ENCODE data around the gene MILR1. TPM values are rescaled to one million over a fixed set of nuclear protein-coding genes. Genes with fewer than 3 reads are reported as not detected.

The MILR1 gene
- total and polyA plus RNA-seq, 2 experiments from 2014 or later: 0.39 TPM; not detected in 1

DNA sequence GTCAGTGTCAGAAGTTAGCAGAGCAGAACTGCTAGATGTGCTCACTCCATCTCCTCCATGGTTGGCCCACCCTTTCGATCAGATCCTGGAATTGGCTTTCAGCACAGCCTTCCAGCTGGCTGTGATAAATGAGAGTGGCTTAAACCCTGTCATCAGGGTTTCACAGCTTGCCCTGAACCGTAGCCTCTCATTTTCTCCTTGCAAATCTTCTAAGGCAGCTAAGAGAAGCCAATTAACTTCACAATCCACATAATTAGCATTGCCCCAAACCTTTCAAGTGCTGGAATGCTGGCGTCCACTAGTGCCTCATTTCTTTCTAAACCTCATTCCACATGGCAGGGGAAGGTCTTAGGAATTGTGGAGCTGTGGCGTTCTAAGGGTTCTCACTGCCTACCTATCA is 21.7 kb downstream of the MILR1 start:
- TF ChIP-seq STAT1 (IDR thresholded peaks at IDR 0.05; ENCODE audit: unreplicated experiment) (no peak), EZH2phosphoT487 (IDR thresholded peaks at IDR 0.05; ENCODE audit: unreplicated experiment) (no peak), ZNF114 (CRISPR knock-in tag; IDR thresholded peaks at IDR 0.05) (no peak)
- TF ChIP-seq, protein P1, sequence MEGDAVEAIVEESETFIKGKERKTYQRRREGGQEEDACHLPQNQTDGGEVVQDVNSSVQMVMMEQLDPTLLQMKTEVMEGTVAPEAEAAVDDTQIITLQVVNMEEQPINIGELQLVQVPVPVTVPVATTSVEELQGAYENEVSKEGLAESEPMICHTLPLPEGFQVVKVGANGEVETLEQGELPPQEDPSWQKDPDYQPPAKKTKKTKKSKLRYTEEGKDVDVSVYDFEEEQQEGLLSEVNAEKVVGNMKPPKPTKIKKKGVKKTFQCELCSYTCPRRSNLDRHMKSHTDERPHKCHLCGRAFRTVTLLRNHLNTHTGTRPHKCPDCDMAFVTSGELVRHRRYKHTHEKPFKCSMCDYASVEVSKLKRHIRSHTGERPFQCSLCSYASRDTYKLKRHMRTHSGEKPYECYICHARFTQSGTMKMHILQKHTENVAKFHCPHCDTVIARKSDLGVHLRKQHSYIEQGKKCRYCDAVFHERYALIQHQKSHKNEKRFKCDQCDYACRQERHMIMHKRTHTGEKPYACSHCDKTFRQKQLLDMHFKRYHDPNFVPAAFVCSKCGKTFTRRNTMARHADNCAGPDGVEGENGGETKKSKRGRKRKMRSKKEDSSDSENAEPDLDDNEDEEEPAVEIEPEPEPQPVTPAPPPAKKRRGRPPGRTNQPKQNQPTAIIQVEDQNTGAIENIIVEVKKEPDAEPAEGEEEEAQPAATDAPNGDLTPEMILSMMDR (conservative IDR thresholded peaks at IDR 0.05; ENCODE audit: low read depth in 2 of 2): no peak
- TF ChIP-seq, protein P2, sequence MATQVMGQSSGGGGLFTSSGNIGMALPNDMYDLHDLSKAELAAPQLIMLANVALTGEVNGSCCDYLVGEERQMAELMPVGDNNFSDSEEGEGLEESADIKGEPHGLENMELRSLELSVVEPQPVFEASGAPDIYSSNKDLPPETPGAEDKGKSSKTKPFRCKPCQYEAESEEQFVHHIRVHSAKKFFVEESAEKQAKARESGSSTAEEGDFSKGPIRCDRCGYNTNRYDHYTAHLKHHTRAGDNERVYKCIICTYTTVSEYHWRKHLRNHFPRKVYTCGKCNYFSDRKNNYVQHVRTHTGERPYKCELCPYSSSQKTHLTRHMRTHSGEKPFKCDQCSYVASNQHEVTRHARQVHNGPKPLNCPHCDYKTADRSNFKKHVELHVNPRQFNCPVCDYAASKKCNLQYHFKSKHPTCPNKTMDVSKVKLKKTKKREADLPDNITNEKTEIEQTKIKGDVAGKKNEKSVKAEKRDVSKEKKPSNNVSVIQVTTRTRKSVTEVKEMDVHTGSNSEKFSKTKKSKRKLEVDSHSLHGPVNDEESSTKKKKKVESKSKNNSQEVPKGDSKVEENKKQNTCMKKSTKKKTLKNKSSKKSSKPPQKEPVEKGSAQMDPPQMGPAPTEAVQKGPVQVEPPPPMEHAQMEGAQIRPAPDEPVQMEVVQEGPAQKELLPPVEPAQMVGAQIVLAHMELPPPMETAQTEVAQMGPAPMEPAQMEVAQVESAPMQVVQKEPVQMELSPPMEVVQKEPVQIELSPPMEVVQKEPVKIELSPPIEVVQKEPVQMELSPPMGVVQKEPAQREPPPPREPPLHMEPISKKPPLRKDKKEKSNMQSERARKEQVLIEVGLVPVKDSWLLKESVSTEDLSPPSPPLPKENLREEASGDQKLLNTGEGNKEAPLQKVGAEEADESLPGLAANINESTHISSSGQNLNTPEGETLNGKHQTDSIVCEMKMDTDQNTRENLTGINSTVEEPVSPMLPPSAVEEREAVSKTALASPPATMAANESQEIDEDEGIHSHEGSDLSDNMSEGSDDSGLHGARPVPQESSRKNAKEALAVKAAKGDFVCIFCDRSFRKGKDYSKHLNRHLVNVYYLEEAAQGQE (IDR thresholded peaks at IDR 0.05; ENCODE audit: unreplicated experiment): no peak
- Histone ChIP-seq H3K36me3 (ENCODE audit: insufficient read depth) (no peaks in the 10 kb centered on the region), H3K4me3 (no peak overlapping the region), H3F3A (replicated peaks; ENCODE audit: low read depth) (no peaks in the 10 kb centered on the region), H3K4me1 (ENCODE audit: insufficient read depth) (peaks cover 12% of the 10 kb centered on the region), H2AFZ (peak overlapping the region; percentile 69; the same call in 1 of the 2 replicates), H3K9me2 (ENCODE audit: insufficient read depth) (no peaks in the 10 kb centered on the region), H4K20me1 (replicated peaks; ENCODE audit: insufficient read depth) (no peaks in the 10 kb centered on the region), H3K27me3 (ENCODE audit: insufficient read depth) (no peaks in the 10 kb centered on the region), H3K79me2 (replicated peaks; ENCODE audit: insufficient read depth) (no peaks in the 10 kb centered on the region), H3K4me2 (0 out of 2 replicates have a peak overlapping the region, but pooled peaks have one; percentile 43), H3K27ac (ENCODE audit: low read depth) (no peak overlapping the region)
- Mint-ChIP-seq H3K4me3 (no peak overlapping the region), H3K36me3 (ENCODE audit: low read depth) (no peaks in the 10 kb centered on the region), H3K9me3 (no peaks in the 10 kb centered on the region; the same call in 2 of the 3 replicates), H3K4me1 (peaks cover 22% of the 10 kb centered on the region), H3K27me3 (ENCODE audit: insufficient read depth, low read depth, poor library complexity) (peaks cover 6% of the 10 kb centered on the region), H3K27ac (no peak overlapping the region)
- DNase-seq (ENCODE audit: low spot score): peak; percentile 31
- peak; percentile 50 for ATAC-seq

DNA sequence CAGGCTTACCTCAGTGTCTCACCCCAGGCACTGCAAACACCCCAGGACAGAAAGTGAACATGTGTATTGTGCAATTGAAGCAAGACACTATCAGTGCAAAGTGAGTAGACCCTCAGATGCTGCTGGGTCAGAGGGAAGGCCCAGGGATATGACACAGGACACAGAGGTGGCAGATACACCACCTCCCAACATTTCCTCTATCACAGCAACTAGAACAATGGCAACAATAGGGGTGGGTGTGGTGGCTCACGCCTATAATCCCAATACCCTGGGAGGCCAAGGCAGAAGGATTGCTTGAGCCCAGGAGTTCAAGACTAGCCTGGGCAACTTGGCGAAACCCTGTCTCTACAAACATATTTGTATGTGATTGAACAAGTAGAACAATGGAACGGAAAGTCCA is 22.5 kb downstream of the MILR1 start:
- H3K79me2 ChIP-seq (replicated peaks; ENCODE audit: insufficient read depth): no peaks in the 10 kb centered on the region
- H3K4me2 ChIP-seq: no peak overlapping the region
- no peak overlapping the region for H3K27ac Mint-ChIP-seq
- peaks cover under 1% of the 10 kb centered on the region; the same call in 2 of the 3 replicates for H3K36me3 Mint-ChIP-seq (ENCODE audit: low read depth)
- H3K4me1 ChIP-seq (ENCODE audit: insufficient read depth): peaks cover 7% of the 10 kb centered on the region
- H3K27me3 Mint-ChIP-seq (ENCODE audit: insufficient read depth, low read depth, poor library complexity): peaks cover 6% of the 10 kb centered on the region
- H3K4me3 ChIP-seq: no peak overlapping the region
- no peaks in the 10 kb centered on the region for H3K27me3 ChIP-seq (ENCODE audit: insufficient read depth)
- no peaks in the 10 kb centered on the region; the same call in 2 of the 3 replicates for H3K9me3 Mint-ChIP-seq
- H3K4me3 Mint-ChIP-seq: no peak overlapping the region
- H3K36me3 ChIP-seq (ENCODE audit: insufficient read depth): 0 out of 2 replicates have a peak, but pooled peaks cover 1% of the 10 kb centered on the region
- no peak overlapping the region for H2AFZ ChIP-seq
- ATAC-seq (no peak), DNase-seq (ENCODE audit: low spot score) (no peak)
- peaks cover 15% of the 10 kb centered on the region for H3K4me1 Mint-ChIP-seq
- no peak overlapping the region for H3K27ac ChIP-seq (ENCODE audit: low read depth)
- H3F3A ChIP-seq (replicated peaks; ENCODE audit: low read depth): no peaks in the 10 kb centered on the region
- H3K9me2 ChIP-seq (ENCODE audit: insufficient read depth): no peaks in the 10 kb centered on the region
- H4K20me1 ChIP-seq (replicated peaks; ENCODE audit: insufficient read depth): no peaks in the 10 kb centered on the region
- TF ChIP-seq, protein P2 (IDR thresholded peaks at IDR 0.05; ENCODE audit: unreplicated experiment): no peak
